Activated T-helper 2 cell treated with anti-CD3 and anti-CD28 coated beads, Interferon-gamma antibody, Interleukin-2, Interleukin-4, amounts not matched to agents 10 μg/mL and 5 μg/mL and 100 μg/mL, durations not matched to agents 14 hours and 24 hours and 36 hours (primary cell): Measurements from ENCODE around the gene EIF2D. TPM values are rescaled to one million over a fixed set of nuclear protein-coding genes. Genes with fewer than 3 reads are reported as not detected.

ENCODE experiments used
- DNase-seq: peaks from one replicate; pipeline ENCODE4 v3.0.0; 2021; ENCODE audit warnings: low spot score
- H3K27ac Mint-ChIP-seq: one replicate; pipeline ENCODE4 v1.8.0; 2021; ENCODE audit warnings: mixed read lengths
- H3K27me3 Mint-ChIP-seq: one replicate; pipeline ENCODE4 v1.8.0; 2021; ENCODE audit warnings: low read depth, mixed read lengths
- H3K36me3 Mint-ChIP-seq: one replicate; pipeline ENCODE4 v1.8.0; 2021; ENCODE audit warnings: low read depth, mixed read lengths
- H3K4me1 Mint-ChIP-seq: one replicate; pipeline ENCODE4 v1.8.0; 2021; ENCODE audit warnings: low read depth, mixed read lengths
- H3K4me3 Mint-ChIP-seq: one replicate; pipeline ENCODE4 v1.8.0; 2021; ENCODE audit warnings: low read depth, mild to moderate bottlenecking, moderate library complexity, mixed read lengths
- H3K9me3 Mint-ChIP-seq: one replicate; pipeline ENCODE4 v1.8.0; 2021; ENCODE audit warnings: mixed read lengths
- intact Hi-C: fragments of 100-400 bp; cut with micrococcal nuclease; formaldehyde crosslinking; loops from one replicate; pipeline ENCODE4 v1.15.1; 2023
- total RNA-seq: library from RNA; stranded (reverse); gene quantifications from 2 replicates; pipeline ENCODE4 v1.2.3, GENCODE V29; 2022

Gene EIF2D
- total RNA-seq, 1 donor from 2014 or later: 72.7 TPM

DNA sequence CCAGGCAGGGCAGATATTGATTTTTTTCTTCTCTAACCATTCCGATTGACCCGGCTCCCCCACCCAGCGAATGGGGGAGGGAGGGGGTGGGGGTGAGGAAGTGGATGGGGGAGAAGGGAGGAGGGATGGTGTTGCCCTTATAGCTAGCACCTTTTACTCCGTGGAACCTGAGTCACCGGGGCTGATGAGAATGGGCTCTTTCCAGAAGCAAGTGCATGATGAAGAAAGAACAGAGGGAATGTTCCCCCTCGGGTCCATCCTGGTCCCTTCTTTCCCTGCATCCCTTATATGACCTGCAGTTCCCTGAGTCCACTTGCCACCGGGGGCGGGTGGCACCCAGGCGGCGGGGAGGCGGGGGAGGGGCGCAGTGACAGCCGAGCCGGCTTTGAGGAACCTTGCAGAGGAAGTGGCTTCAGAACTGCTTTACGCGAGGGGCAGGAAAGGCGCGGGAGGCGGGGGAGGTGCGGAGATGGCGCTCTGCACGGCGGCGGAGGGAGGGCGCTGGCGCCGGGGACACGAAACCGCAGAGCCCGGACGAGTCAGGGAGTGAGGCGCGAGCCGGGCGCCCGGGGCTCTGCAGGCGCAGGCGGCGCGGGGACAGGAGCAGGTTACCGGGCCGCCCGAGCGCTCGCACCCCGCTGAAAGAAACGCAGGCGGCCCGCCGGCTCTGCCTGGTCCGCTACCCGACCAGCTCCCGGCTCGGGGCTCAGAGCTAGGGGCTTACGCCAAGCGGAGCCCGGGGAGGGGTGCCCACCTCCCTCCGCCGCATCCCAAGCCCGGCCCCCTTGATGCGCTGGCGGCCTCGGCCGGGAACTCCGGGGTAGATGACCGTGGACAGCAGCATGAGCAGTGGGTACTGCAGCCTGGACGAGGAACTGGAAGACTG, 55.3 kb downstream of the EIF2D start:
- Mint-ChIP-seq H3K4me3 (peak overlapping the region; percentile 97), H3K9me3 (no peaks in the 10 kb centered on the region), H3K27ac (peak overlapping the region; percentile 95), H3K4me1 (peaks cover 65% of the 10 kb centered on the region), H3K36me3 (peaks cover 48% of the 10 kb centered on the region), H3K27me3 (no peaks in the 10 kb centered on the region)
- peak; percentile 89 for DNase-seq
- intact Hi-C loops: loop anchor here (1.0 to 5.0 kb wide), 5 partner anchors 7 to 125 kb away; partner anchors contain the start of genes MAPKAPK2 and RASSF5

GRCh38 chr1:206556047-206556749, 56.1 kb downstream of the EIF2D start:
- intact Hi-C loops: loop anchor here (1.0 to 5.0 kb wide), 5 partner anchors 8 to 126 kb away; partner anchors contain the start of genes MAPKAPK2 and RASSF5
- Mint-ChIP-seq H3K27ac (peak overlapping the region; percentile 92), H3K27me3 (no peaks in the 10 kb centered on the region), H3K4me3 (peak overlapping the region; percentile 97), H3K4me1 (peaks cover 64% of the 10 kb centered on the region), H3K36me3 (peaks cover 41% of the 10 kb centered on the region), H3K9me3 (no peaks in the 10 kb centered on the region)
- DNase-seq: no peak

GRCh38 chr1:206555473-206555935, 56.8 kb downstream of the EIF2D start:
- Mint-ChIP-seq H3K4me3 (peak overlapping the region; percentile 97), H3K4me1 (peaks cover 59% of the 10 kb centered on the region), H3K36me3 (peaks cover 34% of the 10 kb centered on the region), H3K9me3 (no peaks in the 10 kb centered on the region), H3K27me3 (no peaks in the 10 kb centered on the region), H3K27ac (peak overlapping the region; percentile 92)
- intact Hi-C loops: loop anchor here (5.0 kb wide), 1 partner anchor 127 kb away; the partner anchor contains the start of gene MAPKAPK2
- DNase-seq: no peak

GRCh38 chr1:206554701-206555472, 57.4 kb downstream of the EIF2D start:
- H3K4me1 Mint-ChIP-seq: peaks cover 56% of the 10 kb centered on the region
- intact Hi-C loops: loop anchor here (5.0 kb wide), 1 partner anchor 127 kb away; the partner anchor contains the start of gene MAPKAPK2
- H3K9me3 Mint-ChIP-seq: no peaks in the 10 kb centered on the region

GRCh38 chr1:206554211-206554610, 58.1 kb downstream of the EIF2D start:
- no peak for DNase-seq
- peaks cover 21% of the 10 kb centered on the region for H3K36me3 Mint-ChIP-seq
- H3K9me3 Mint-ChIP-seq: no peaks in the 10 kb centered on the region
- intact Hi-C loops: no loop called here
- H3K27me3 Mint-ChIP-seq: no peaks in the 10 kb centered on the region
- H3K4me1 Mint-ChIP-seq: peaks cover 50% of the 10 kb centered on the region
- H3K4me3 Mint-ChIP-seq: no peak overlapping the region
- H3K27ac Mint-ChIP-seq: no peak overlapping the region

More at GRCh38 chr1:206554701-206555472, 57.4 kb downstream of the EIF2D start:
- Mint-ChIP-seq H3K4me3 (peak overlapping the region; percentile 97), H3K27me3 (no peaks in the 10 kb centered on the region), H3K27ac (peak overlapping the region; percentile 92), H3K36me3 (peaks cover 28% of the 10 kb centered on the region)
- DNase-seq: no peak

- Mint-ChIP-seq H3K9me3 (no peaks in the 10 kb centered on the region), H3K4me3 (peak overlapping the region; percentile 67), H3K27ac (peak overlapping the region; percentile 90), H3K36me3 (peaks cover 3% of the 10 kb centered on the region), H3K4me1 (peaks cover 54% of the 10 kb centered on the region), H3K27me3 (no peaks in the 10 kb centered on the region)
- DNase-seq: peak; percentile 71
- intact Hi-C loops: loop anchor here (1.0 kb wide), 1 partner anchor 28 kb away; no protein-coding TSS in a partner anchor
Observed at GRCh38 chr1:206551986-206552326, 60.3 kb downstream of the EIF2D start.

DNA sequence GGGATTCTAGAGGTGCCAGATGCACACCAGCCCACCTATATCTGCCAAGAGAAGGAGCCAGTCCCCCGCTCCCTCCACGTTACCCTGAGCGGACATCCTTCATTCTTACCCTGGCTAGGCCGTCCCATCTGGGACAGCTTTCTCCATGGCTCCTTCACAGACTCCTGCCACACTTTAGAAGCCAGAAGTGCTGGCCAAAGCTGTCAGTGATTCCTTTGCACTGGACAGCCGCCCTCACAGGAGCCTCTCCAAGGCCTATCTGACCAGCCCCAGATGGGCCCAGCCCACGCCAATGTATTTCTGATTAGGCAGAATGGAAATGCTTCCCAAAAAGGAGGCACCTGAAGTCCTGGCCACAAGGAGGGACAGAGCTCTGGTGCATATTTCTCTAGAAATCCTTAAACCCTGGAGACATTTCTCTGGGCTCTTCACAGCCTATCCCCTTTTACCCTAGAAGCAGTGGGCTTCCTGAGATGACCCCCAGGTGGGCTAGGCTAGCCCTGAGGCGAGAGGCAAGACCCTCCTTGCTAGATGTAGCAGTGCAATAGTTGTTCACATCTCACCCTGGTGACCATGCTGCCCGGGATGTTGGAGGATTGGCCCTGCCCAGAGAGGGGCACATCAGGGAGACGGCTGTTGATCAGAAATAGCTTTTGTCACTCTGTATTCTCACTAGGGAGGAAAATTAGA, 60.8 kb downstream of the EIF2D start:
- H3K27ac Mint-ChIP-seq: peak overlapping the region; percentile 90
- peaks cover 52% of the 10 kb centered on the region for H3K4me1 Mint-ChIP-seq
- intact Hi-C loops: no loop called here
- H3K4me3 Mint-ChIP-seq: no peak overlapping the region
- H3K36me3 Mint-ChIP-seq: peaks cover 3% of the 10 kb centered on the region
- no peak for DNase-seq
- no peaks in the 10 kb centered on the region for H3K27me3 Mint-ChIP-seq
- H3K9me3 Mint-ChIP-seq: no peaks in the 10 kb centered on the region

DNA sequence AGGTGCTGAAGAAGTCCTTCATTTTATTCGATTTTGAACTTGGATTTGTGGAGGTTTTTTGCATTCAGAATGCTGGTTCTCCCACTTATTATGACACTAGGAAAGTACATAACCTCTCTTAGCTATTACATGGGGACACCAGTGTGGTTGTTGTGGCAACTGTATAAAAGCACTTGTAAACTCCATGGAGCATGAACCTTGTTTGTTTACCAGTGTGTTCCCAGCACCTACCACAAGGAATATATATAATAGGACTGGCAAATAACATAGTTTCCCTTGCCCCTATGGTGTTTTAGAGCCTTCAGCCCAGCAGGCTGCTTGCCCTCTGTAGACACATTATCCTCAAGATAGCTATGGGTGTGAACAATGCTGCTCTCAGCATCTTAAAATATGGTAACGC, 61.8 kb downstream of the EIF2D start:
- intact Hi-C loops: no loop called here
- peaks cover 45% of the 10 kb centered on the region for H3K4me1 Mint-ChIP-seq
- no peaks in the 10 kb centered on the region for H3K9me3 Mint-ChIP-seq
- H3K27me3 Mint-ChIP-seq: no peaks in the 10 kb centered on the region
- no peak overlapping the region for H3K4me3 Mint-ChIP-seq
- H3K27ac Mint-ChIP-seq: no peak overlapping the region
- peaks cover 3% of the 10 kb centered on the region for H3K36me3 Mint-ChIP-seq
- no peak for DNase-seq

GRCh38 chr1:206547104-206547503, 65.2 kb downstream of the EIF2D start:
- peaks cover 1% of the 10 kb centered on the region for H3K36me3 Mint-ChIP-seq
- no peaks in the 10 kb centered on the region for H3K9me3 Mint-ChIP-seq
- intact Hi-C loops: no loop called here
- H3K27me3 Mint-ChIP-seq: no peaks in the 10 kb centered on the region
- DNase-seq: no peak
- peaks cover 26% of the 10 kb centered on the region for H3K4me1 Mint-ChIP-seq
- no peak overlapping the region for H3K27ac Mint-ChIP-seq
- H3K4me3 Mint-ChIP-seq: no peak overlapping the region

- Mint-ChIP-seq H3K27me3 (no peaks in the 10 kb centered on the region), H3K27ac (no peak overlapping the region), H3K4me3 (no peak overlapping the region), H3K9me3 (no peaks in the 10 kb centered on the region), H3K36me3 (no peaks in the 10 kb centered on the region), H3K4me1 (peaks cover 19% of the 10 kb centered on the region)
- no peak for DNase-seq
- intact Hi-C loops: loop anchor here (1.0 to 2.0 kb wide), 3 partner anchors 17 to 45 kb away; no protein-coding TSS in a partner anchor
Observed at GRCh38 chr1:206545351-206545750, 66.9 kb downstream of the EIF2D start.

DNA sequence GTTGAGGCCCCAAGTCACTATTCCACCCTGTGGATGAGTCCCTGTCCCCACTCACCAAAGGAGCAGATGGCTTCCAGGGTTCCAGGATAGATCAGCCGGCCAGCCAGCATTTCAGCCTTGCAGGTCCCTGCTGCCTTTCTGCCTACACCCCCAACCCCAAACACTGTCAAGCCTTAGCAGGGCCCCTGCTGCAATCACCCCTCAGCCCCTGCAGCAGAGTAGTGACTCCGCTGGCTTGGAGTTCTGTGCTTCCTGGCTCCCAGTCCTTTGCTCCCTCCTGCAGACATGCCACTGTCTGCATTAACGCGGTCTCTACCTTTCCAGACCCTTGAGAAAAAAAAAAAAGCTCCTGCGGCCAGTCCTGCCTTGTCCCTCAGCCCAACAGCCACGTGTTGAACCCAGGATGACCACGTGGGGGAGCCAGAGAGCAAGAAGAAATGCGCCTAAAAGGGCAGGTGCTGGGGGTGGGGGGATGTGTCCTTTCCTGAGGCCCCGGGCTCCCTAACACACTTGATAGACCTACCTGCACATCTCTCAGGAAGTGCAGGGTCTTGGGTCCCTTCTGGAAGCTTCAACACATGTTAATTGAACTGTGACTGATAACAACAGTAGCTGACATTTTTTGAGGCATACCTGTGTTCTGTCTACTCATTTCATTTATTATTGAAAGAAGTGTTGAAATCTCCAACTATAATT, 67.6 kb downstream of the EIF2D start:
- Mint-ChIP-seq H3K4me1 (peaks cover 18% of the 10 kb centered on the region), H3K27ac (no peak overlapping the region), H3K36me3 (no peaks in the 10 kb centered on the region), H3K4me3 (no peak overlapping the region), H3K27me3 (no peaks in the 10 kb centered on the region), H3K9me3 (no peaks in the 10 kb centered on the region)
- peak; percentile 73 for DNase-seq
- intact Hi-C loops: loop anchor here (1.0 to 2.0 kb wide), 3 partner anchors 18 to 46 kb away; no protein-coding TSS in a partner anchor
